ENCODE results near the gene HLF.

Gene HLF

GRCh38 chr17:55335625-55336024 lies 70.9 kb downstream of the HLF start:
- no peak for DNase-seq
- in situ Hi-C loops (cut with HindIII; ENCODE audit: low pct_ligation_motif_present, low pct_unique_long_range_greater_than_20kb, low sequenced_read_pairs) = no loop called here

- in situ Hi-C loops (cut with HindIII; ENCODE audit: low pct_ligation_motif_present, low pct_unique_long_range_greater_than_20kb, low sequenced_read_pairs) = no loop called here
- DNase-seq = no peak
Observed at GRCh38 chr17:55336426-55336825, 71.7 kb downstream of the HLF start.

- DNase-seq = no peak
- in situ Hi-C loops (cut with HindIII; ENCODE audit: low pct_ligation_motif_present, low pct_unique_long_range_greater_than_20kb, low sequenced_read_pairs) = no loop called here
Observed at GRCh38 chr17:55340176-55340575, 75.4 kb downstream of the HLF start.

GRCh38 chr17:55340686-55341085 lies 75.9 kb downstream of the HLF start:
- in situ Hi-C loops (cut with HindIII; ENCODE audit: low pct_ligation_motif_present, low pct_unique_long_range_greater_than_20kb, low sequenced_read_pairs) = no loop called here
- no peak for DNase-seq

- in situ Hi-C loops (cut with HindIII; ENCODE audit: low pct_ligation_motif_present, low pct_unique_long_range_greater_than_20kb, low sequenced_read_pairs) = no loop called here
- no peak for DNase-seq
Observed at GRCh38 chr17:55341432-55341831, 76.7 kb downstream of the HLF start.

GRCh38 chr17:55342800-55343585 lies 78.2 kb downstream of the HLF start:
- no peak for DNase-seq
- in situ Hi-C loops (cut with HindIII; ENCODE audit: low pct_ligation_motif_present, low pct_unique_long_range_greater_than_20kb, low sequenced_read_pairs) = no loop called here

- in situ Hi-C loops (cut with HindIII; ENCODE audit: low pct_ligation_motif_present, low pct_unique_long_range_greater_than_20kb, low sequenced_read_pairs) = no loop called here
- no peak for DNase-seq
Observed at GRCh38 chr17:55343900-55344513, 79.2 kb downstream of the HLF start.

- in situ Hi-C loops (cut with HindIII; ENCODE audit: low pct_ligation_motif_present, low pct_unique_long_range_greater_than_20kb, low sequenced_read_pairs) = no loop called here
- no peak for DNase-seq
Observed at GRCh38 chr17:55344514-55344997, 79.8 kb downstream of the HLF start.

GRCh38 chr17:55345132-55345531 lies 80.4 kb downstream of the HLF start:
- no peak for DNase-seq
- in situ Hi-C loops (cut with HindIII; ENCODE audit: low pct_ligation_motif_present, low pct_unique_long_range_greater_than_20kb, low sequenced_read_pairs) = no loop called here

- in situ Hi-C loops (cut with HindIII; ENCODE audit: low pct_ligation_motif_present, low pct_unique_long_range_greater_than_20kb, low sequenced_read_pairs) = no loop called here
- no peak for DNase-seq
Observed at GRCh38 chr17:55346658-55347057, 81.9 kb downstream of the HLF start.

GRCh38 chr17:55347341-55347740 lies 82.6 kb downstream of the HLF start:
- in situ Hi-C loops (cut with HindIII; ENCODE audit: low pct_ligation_motif_present, low pct_unique_long_range_greater_than_20kb, low sequenced_read_pairs) = no loop called here
- no peak for DNase-seq

GRCh38 chr17:55348749-55349354 lies 84.1 kb downstream of the HLF start:
- in situ Hi-C loops (cut with HindIII; ENCODE audit: low pct_ligation_motif_present, low pct_unique_long_range_greater_than_20kb, low sequenced_read_pairs) = no loop called here

GRCh38 chr17:55350825-55351205 lies 86.1 kb downstream of the HLF start:
- no peak for DNase-seq
- in situ Hi-C loops (cut with HindIII; ENCODE audit: low pct_ligation_motif_present, low pct_unique_long_range_greater_than_20kb, low sequenced_read_pairs) = no loop called here

More at GRCh38 chr17:55348749-55349354, 84.1 kb downstream of the HLF start:
- peak; percentile 49 for DNase-seq

- in situ Hi-C loops (cut with HindIII; ENCODE audit: low pct_ligation_motif_present, low pct_unique_long_range_greater_than_20kb, low sequenced_read_pairs) = no loop called here
- no peak for DNase-seq
Observed at GRCh38 chr17:55351226-55351625, 86.5 kb downstream of the HLF start.

GRCh38 chr17:55354010-55354409 lies 89.2 kb downstream of the HLF start:
- DNase-seq = no peak
- in situ Hi-C loops (cut with HindIII; ENCODE audit: low pct_ligation_motif_present, low pct_unique_long_range_greater_than_20kb, low sequenced_read_pairs) = no loop called here

GRCh38 chr17:55354941-55355340 lies 90.2 kb downstream of the HLF start:
- in situ Hi-C loops (cut with HindIII; ENCODE audit: low pct_ligation_motif_present, low pct_unique_long_range_greater_than_20kb, low sequenced_read_pairs) = no loop called here

GRCh38 chr17:55356434-55357328 lies 91.9 kb downstream of the HLF start:
- DNase-seq = peak; percentile 74
- in situ Hi-C loops (cut with HindIII; ENCODE audit: low pct_ligation_motif_present, low pct_unique_long_range_greater_than_20kb, low sequenced_read_pairs) = no loop called here

More at GRCh38 chr17:55354941-55355340, 90.2 kb downstream of the HLF start:
- no peak for DNase-seq

GRCh38 chr17:55360971-55361370 lies 96.2 kb downstream of the HLF start:
- in situ Hi-C loops (cut with HindIII; ENCODE audit: low pct_ligation_motif_present, low pct_unique_long_range_greater_than_20kb, low sequenced_read_pairs) = no loop called here
- no peak for DNase-seq

- no peak for DNase-seq
- in situ Hi-C loops (cut with HindIII; ENCODE audit: low pct_ligation_motif_present, low pct_unique_long_range_greater_than_20kb, low sequenced_read_pairs) = no loop called here
Observed at GRCh38 chr17:55363033-55363432, 98.3 kb downstream of the HLF start.
